ENCODE measurements around the gene EIPR1. TPM values are rescaled to one million over a fixed set of nuclear protein-coding genes. Genes with fewer than 3 reads are reported as not detected.

The EIPR1 gene
- total RNA-seq, 1 donor from 2014 or later, result 30.3 TPM

DNA sequence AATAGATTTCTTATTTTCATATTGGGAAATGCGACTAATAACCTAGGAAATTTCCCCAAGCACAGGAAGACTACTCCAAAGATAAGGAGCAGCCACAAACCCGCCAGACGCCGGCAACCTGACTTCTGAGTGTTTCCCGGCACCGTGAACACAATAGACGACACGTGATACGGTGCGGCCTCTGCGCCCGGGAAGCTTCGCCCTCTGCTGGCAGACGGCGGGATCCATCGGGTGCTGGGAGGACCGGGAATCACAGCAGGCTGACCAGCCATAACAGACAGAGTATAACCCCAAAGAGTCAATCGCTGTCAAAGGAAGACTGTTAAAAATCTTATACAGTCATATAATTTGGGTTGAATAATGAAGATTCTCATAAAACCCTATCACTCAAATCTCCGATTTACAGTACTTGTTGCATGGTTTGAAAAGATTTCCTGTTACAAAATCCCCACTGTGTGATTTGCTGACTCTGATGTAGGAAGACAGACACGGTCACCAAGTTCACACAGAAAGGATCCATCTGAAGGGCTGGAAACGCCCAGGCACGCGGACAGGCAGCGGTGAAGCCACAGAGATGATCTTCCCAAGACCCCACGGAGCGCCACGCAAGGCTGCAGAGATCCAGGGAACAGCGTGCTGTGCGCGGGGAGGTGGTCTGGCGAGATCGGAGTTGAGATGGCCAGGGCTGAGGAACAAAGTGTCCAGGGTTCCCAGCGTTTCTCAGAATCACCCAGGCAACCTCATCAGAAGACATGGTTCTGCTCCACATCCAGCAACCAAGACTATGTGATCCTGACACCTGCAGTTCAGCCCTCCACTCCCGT is 73.8 kb downstream of the EIPR1 start:
- DNase-seq, result peak; percentile 82

DNA sequence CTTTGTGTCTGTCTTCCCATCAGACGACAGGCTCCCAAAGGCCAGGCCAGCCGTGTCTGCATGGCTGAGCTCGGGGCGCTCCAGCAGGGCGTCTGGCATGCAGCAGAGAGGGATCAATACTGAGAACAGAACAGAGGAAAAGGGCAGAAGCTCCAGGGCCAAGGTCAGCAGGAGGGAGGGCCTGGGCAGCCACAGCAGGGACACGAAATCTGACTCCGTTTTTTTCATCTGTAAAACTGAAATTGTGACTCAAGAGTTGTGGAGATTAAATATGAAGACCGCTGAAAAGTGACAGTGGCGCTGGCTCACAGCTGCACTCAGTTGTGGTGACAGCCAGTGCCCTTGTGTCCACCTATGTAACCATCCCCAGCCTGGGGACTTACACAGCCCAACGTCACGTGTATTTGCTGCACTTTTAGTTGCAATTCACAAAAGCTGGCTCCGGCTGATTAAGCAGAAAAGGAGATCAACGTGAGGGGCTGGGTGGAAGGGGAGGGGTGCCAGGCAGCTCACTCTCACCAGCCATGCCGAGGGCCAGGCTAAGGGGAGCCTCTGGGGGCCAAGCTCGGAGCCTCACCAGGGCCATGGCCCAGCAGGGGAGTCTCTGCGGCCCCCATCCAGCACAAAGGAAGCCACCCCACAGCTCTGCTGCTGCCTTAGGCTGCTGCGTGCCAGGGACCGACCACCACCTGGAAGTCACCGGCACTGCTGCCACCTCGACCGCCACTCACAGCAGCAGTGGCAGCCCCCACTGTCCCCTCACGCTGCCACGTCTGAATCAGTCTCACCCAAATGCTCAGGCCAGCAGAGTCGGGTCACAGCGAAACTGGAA is 74.7 kb downstream of the EIPR1 start:
- no peak for DNase-seq

DNA sequence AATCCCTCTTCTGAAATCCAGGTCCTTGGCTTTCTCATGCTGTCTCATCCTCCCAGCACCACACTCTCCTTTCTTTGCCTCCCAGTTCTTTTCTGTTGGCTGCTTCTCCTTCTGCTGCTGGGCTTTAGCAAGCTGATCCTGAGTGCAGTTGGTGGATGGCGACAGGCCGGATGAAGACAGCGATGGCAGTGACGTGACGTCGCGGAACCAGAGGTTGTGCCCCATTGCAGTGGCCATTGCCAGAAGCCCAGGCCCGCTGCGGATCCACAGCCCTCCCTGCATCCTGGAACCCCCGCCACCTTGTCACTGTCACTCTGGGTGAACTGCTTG is 75.2 kb downstream of the EIPR1 start:
- no peak for DNase-seq

- DNase-seq, result no peak
These were observed 76.6 kb downstream of the EIPR1 start for GRCh38 chr2:3301001-3301400.

GRCh38 chr2:3300224-3300995 is 77.2 kb downstream of the EIPR1 start:
- DNase-seq, result no peak

- no peak for DNase-seq
These were observed 77.9 kb downstream of the EIPR1 start for GRCh38 chr2:3299703-3300102.

DNA sequence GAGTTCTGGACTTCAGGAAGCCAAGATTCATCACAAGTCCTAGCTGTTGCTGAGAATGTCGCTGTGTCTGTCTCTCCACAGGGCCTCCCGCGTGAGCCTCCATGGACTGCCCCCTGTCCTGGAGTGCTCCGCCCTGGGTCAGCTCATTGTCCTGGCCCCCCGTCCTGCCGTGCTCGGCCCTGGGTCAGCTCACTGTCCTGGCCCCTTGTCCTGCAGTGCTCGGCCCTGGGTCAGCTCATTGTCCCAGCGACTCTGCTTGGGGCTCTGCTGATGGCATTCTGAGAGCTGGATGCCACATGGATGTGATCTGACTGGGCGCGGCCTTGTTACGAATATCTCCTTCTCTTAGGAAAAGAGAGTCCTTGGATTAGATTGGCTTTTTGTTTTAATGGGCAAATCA is 78.5 kb downstream of the EIPR1 start:
- DNase-seq, result no peak

DNA sequence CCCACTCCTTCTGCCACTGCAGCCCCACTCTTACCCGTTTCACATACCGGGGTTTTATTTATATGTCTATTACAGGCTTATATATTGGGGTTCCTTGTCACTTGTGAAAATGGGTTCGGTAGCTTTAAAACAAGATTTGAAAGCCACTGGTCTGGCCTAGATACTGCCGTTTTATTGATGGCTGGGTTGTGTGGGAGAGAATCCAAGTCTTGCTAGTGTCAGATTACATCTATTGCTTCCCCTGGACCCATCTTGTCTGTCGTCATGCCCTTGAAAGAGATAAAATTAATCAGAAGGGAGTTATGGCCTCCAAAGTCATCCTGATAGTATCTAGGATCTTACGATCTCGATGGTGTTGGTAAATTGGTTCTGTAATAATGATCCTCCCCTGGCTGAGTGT is 79.4 kb downstream of the EIPR1 start:
- no peak for DNase-seq

- DNase-seq, result no peak
These were observed 80.1 kb downstream of the EIPR1 start for GRCh38 chr2:3297523-3297922.

- no peak for DNase-seq
These were observed 81.2 kb downstream of the EIPR1 start for GRCh38 chr2:3296182-3296972.

- DNase-seq, result no peak
These were observed 83.1 kb downstream of the EIPR1 start for GRCh38 chr2:3294493-3294892.

DNA sequence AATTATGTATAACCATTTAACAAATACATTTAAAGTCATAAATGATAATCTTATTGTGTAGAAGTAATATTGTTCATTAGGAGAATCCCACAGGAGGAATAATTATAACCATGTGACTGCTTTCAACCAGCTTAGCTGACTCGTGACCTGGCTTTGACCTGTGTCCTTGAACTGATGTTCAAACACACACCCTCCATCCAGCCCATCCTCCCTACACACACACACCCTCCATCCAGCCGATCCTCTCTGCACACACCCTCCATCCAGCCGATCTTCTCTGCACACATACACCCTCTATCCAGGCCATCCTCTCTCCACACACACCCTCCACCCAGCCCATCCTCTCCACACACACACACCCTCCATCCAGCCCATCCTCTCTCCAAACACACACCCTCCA is 83.5 kb downstream of the EIPR1 start:
- no peak for DNase-seq

GRCh38 chr2:3293221-3293620 is 84.4 kb downstream of the EIPR1 start:
- no peak for DNase-seq

- DNase-seq, result no peak
These were observed 85.2 kb downstream of the EIPR1 start for GRCh38 chr2:3292416-3292815.

- no peak for DNase-seq
These were observed 85.9 kb downstream of the EIPR1 start for GRCh38 chr2:3291750-3292149.

GRCh38 chr2:3291113-3291512 is 86.5 kb downstream of the EIPR1 start:
- DNase-seq, result no peak

- DNase-seq, result no peak
These were observed 87.0 kb downstream of the EIPR1 start for GRCh38 chr2:3290655-3291054.

- DNase-seq, result no peak
These were observed 87.6 kb downstream of the EIPR1 start for GRCh38 chr2:3289971-3290370.

DNA sequence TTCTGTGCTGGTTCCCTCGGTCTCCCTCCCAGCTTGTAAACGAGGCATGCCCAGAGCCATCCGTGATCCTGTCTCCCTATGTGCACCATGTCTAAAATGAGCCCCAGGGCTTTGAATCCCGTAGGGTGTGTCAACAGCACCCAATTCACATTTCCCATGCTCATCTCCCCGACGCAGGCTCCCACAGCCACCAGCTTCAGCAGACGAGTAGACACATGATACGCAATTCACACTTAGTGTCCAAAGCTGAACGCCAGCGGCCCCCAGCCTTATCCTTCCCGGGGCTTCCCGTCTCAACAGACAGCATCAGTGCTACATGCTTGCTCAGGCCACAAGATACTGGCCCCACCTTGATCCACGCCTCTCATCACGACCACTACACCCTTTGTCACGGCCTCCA is 88.1 kb downstream of the EIPR1 start:
- DNase-seq, result no peak

- no peak for DNase-seq
These were observed 88.5 kb downstream of the EIPR1 start for GRCh38 chr2:3289171-3289515.

DNA sequence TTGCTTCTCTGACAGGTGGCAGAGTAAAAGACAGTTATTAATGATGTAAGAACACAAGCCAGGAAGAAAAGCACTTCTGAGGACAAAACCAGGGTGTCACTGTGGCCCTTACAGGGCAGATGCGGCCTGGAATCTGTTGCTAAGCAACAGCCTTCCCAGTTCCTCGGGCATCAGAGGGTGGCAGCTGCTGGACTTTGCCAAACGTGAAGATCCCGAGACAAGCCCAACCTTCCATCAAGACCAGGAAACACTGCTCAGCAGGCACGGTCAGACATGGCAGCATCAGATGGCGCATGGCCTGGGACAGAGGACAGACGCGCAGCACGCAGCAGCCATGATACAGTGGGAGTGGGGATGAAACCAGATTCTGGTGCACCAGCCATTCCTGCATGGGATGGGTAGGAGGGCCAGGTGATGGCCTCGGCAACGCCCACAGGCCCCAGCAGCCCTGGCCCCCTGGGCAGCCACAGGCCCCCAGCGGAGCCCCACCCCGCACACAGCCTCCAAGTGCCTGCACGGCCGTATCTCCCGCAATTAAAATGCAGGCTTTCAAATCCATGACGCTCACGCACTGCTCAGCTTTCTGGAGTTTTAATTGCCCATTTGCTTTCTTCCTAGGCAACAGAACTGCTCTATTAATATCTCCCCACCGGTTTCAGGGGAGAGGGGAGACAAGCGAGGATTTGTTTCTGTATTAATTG is 89.0 kb downstream of the EIPR1 start:
- DNase-seq, result no peak

- DNase-seq, result no peak
These were observed 89.7 kb downstream of the EIPR1 start for GRCh38 chr2:3287896-3288295.
